Measurements from ENCODE around the gene NDC80. TPM values are rescaled to one million over a fixed set of nuclear protein-coding genes. Genes with fewer than 3 reads are reported as not detected.

NDC80 gene
- total RNA-seq, 1 donor from 2014 or later: 3.9 TPM

GRCh38 chr18:2654928-2655177 lies 83.5 kb downstream of the NDC80 start:
- DNase-seq (ENCODE audit: extremely low spot score in 2 of 2): no peak
- Histone ChIP-seq H3K4me3 (peak overlapping the region; percentile 73 to 98), H3K4me1 (peaks cover 25% of the 10 kb centered on the region), H3K27ac (peak overlapping the region; percentile 99), H3K27me3 (no peaks in the 10 kb centered on the region), H3K36me3 (no peaks in the 10 kb centered on the region), H3K9me3 (no peaks in the 10 kb centered on the region)
- intact Hi-C loops (cut with DNase I): loop anchor here (5.0 kb wide), 1 partner anchor 83 kb away; the partner anchor contains the start of genes METTL4 and NDC80
- TF ChIP-seq POLR2AphosphoS5 (IDR thresholded peaks at IDR 0.05; ENCODE audit: insufficient read depth in 1 of 2, low read depth in 1 of 2): no peak
- TF ChIP-seq POLR2A (IDR thresholded peaks at IDR 0.05): no peak
- no peak for TF ChIP-seq CTCF (IDR thresholded peaks at IDR 0.05)

- DNase-seq (ENCODE audit: extremely low spot score in 2 of 2): no peak
- H3K4me1 ChIP-seq: peaks cover 28% of the 10 kb centered on the region
- intact Hi-C loops (cut with DNase I): loop anchor here (5.0 kb wide), 1 partner anchor 83 kb away; the partner anchor contains the start of genes METTL4 and NDC80
- no peaks in the 10 kb centered on the region for H3K27me3 ChIP-seq
- peak in 1 of 2 donors; percentile 96 for TF ChIP-seq POLR2AphosphoS5 (IDR thresholded peaks at IDR 0.05; ENCODE audit: insufficient read depth in 1 of 2, low read depth in 1 of 2)
- no peak for TF ChIP-seq CTCF (IDR thresholded peaks at IDR 0.05)
- peak; percentile 25 to 87 for TF ChIP-seq POLR2A (IDR thresholded peaks at IDR 0.05)
- H3K36me3 ChIP-seq: no peaks in the 10 kb centered on the region
- H3K27ac ChIP-seq: peak within 1 kb of the TSS; percentile 99
- no peaks in the 10 kb centered on the region for H3K9me3 ChIP-seq
- peak within 1 kb of the TSS; percentile 73 to 98 for H3K4me3 ChIP-seq
These were observed 84.0 kb downstream of the NDC80 start, which contains the start of gene SMCHD1 for GRCh38 chr18:2655178-2655953. Gene SMCHD1, plus strand, starts transcription at chr18:2655726. Its CDS starts 350 bp downstream, at chr18:2656076.

- Histone ChIP-seq H3K27ac (peak overlapping the region; percentile 99), H3K4me1 (peaks cover 28% of the 10 kb centered on the region), H3K36me3 (no peaks in the 10 kb centered on the region), H3K27me3 (no peaks in the 10 kb centered on the region), H3K4me3 (peak overlapping the region; percentile 73 to 98), H3K9me3 (no peaks in the 10 kb centered on the region)
- no peak for TF ChIP-seq POLR2A (IDR thresholded peaks at IDR 0.05)
- no peak for TF ChIP-seq POLR2AphosphoS5 (IDR thresholded peaks at IDR 0.05; ENCODE audit: insufficient read depth in 1 of 2, low read depth in 1 of 2)
- no peak for TF ChIP-seq CTCF (IDR thresholded peaks at IDR 0.05)
- DNase-seq (ENCODE audit: extremely low spot score in 2 of 2): no peak
- intact Hi-C loops (cut with DNase I): loop anchor here (5.0 kb wide), 1 partner anchor 84 kb away; the partner anchor contains the start of genes METTL4 and NDC80
These were observed 84.5 kb downstream of the NDC80 start for GRCh38 chr18:2655954-2656236.

GRCh38 chr18:2656237-2656980 lies 85.1 kb downstream of the NDC80 start:
- intact Hi-C loops (cut with DNase I): loop anchor here (5.0 kb wide), 1 partner anchor 84 kb away; the partner anchor contains the start of genes METTL4 and NDC80

More at GRCh38 chr18:2656237-2656980, 85.1 kb downstream of the NDC80 start:
- TF ChIP-seq POLR2A (IDR thresholded peaks at IDR 0.05): no peak
- no peak for TF ChIP-seq CTCF (IDR thresholded peaks at IDR 0.05)
- TF ChIP-seq POLR2AphosphoS5 (IDR thresholded peaks at IDR 0.05; ENCODE audit: insufficient read depth in 1 of 2, low read depth in 1 of 2): peak in 1 of 2 donors; percentile 65
- peak in 1 of 2 donors; percentile 92 for DNase-seq (ENCODE audit: extremely low spot score in 2 of 2)
- Histone ChIP-seq H3K27me3 (no peaks in the 10 kb centered on the region), H3K27ac (peak overlapping the region; percentile 99), H3K4me1 (peaks cover 31% of the 10 kb centered on the region), H3K36me3 (no peaks in the 10 kb centered on the region), H3K9me3 (no peaks in the 10 kb centered on the region), H3K4me3 (peak overlapping the region; percentile 73 to 98)

All from vagina (tissue), 2 donors.